OCI-LY7 (cell line): Measurements from ENCODE around the gene CIAO3.

Source experiments
- CTCF ChIP-seq: fragments of 200-600 bp; sonication (generic); conservative IDR thresholded peaks from 2 replicates; pipeline ENCODE4 v1.5.1; 2014; ENCODE audit warnings: mild to moderate bottlenecking, antibody characterized with exemption, low read length, moderate library complexity, mixed read lengths
- EZH2phosphoT487 ChIP-seq: fragments of 200-600 bp; sonication (generic); IDR thresholded peaks from 2 replicates; pipeline ENCODE4 v1.6.1; 2018; ENCODE audit warnings: low read depth, borderline replicate concordance, mild to moderate bottlenecking, mixed run types, antibody characterized with exemption, low read length, moderate library complexity, mixed read lengths

- TF ChIP-seq CTCF: no peak
- TF ChIP-seq EZH2phosphoT487: no peak
These were observed 27.0 kb upstream of the CIAO3 start for GRCh38 chr16:767743-768235.
